HK-2 (cell line): ENCODE measurements around the gene SIRPA.
A peak's percentile ranks its signal among the peaks of the same experiment; 100 is the strongest.

Experiments
- DNase-seq: peaks from one replicate; pipeline ENCODE4 v3.0.0-alpha.2; 2018; ENCODE audit not compliant: unreplicated experiment

Gene SIRPA

GRCh38 chr20:1950836-1951235 lies 55.6 kb downstream of the SIRPA start:
- DNase-seq: no peak

GRCh38 chr20:1951436-1952115 lies 56.4 kb downstream of the SIRPA start:
- no peak for DNase-seq

- no peak for DNase-seq
Measured at GRCh38 chr20:1952737-1953530, 57.7 kb downstream of the SIRPA start.

GRCh38 chr20:1953621-1954020 lies 58.4 kb downstream of the SIRPA start:
- no peak for DNase-seq

- no peak for DNase-seq
Measured at GRCh38 chr20:1955217-1955616, 60.0 kb downstream of the SIRPA start.

GRCh38 chr20:1958426-1958825 lies 63.2 kb downstream of the SIRPA start:
- no peak for DNase-seq

- DNase-seq: no peak
Measured at GRCh38 chr20:1959156-1959555, 63.9 kb downstream of the SIRPA start.

- no peak for DNase-seq
Measured at GRCh38 chr20:1961374-1961773, 66.2 kb downstream of the SIRPA start.

- DNase-seq: no peak
Measured at GRCh38 chr20:1964061-1964460, 68.9 kb downstream of the SIRPA start.

- no peak for DNase-seq
Measured at GRCh38 chr20:1964659-1965405, 69.6 kb downstream of the SIRPA start.

GRCh38 chr20:1965520-1966351 lies 70.5 kb downstream of the SIRPA start:
- peak; percentile 85 for DNase-seq

- no peak for DNase-seq
Measured at GRCh38 chr20:1968964-1969363, 73.8 kb downstream of the SIRPA start.

- DNase-seq: no peak
Measured at GRCh38 chr20:1971893-1972586, 76.8 kb downstream of the SIRPA start.

- DNase-seq: no peak
Measured at GRCh38 chr20:1973601-1974440, 78.6 kb downstream of the SIRPA start.

- DNase-seq: no peak
Measured at GRCh38 chr20:1975291-1975690, 80.1 kb downstream of the SIRPA start.

GRCh38 chr20:1979106-1979778 lies 84.0 kb downstream of the SIRPA start:
- no peak for DNase-seq

GRCh38 chr20:1982686-1983085 lies 87.5 kb downstream of the SIRPA start:
- no peak for DNase-seq

GRCh38 chr20:1983301-1983700 lies 88.1 kb downstream of the SIRPA start:
- DNase-seq: no peak

- no peak for DNase-seq
Measured at GRCh38 chr20:1987826-1988225, 92.6 kb downstream of the SIRPA start.
